SK-N-SH (cell line): ENCODE measurements around the gene PRKN. TPM values are rescaled to one million over a fixed set of nuclear protein-coding genes. Genes with fewer than 3 reads are reported as not detected.

Source experiments
- CTCF ChIA-PET: fragments of 300-600, 350-600 bp; formaldehyde crosslinking; extraction: SDS; loops from one replicate; lab custom pipeline; 2021; lab: Yijun Ruan, JAX
- POLR2A ChIA-PET: fragments of 350-600 bp; sonication (Branson Sonifier 250); formaldehyde crosslinking; extraction: SDS; loops from one replicate; lab custom pipeline; 2020; ENCODE audit warnings: antibody characterized with exemption, inconsistent platforms; lab: Yijun Ruan, JAX
- DNase-seq: peaks from one replicate; pipeline ENCODE4 v3.0.0; 2012
- H2AFZ ChIP-seq: fragments of 200-600 bp; sonication (generic); 2 replicates; pipeline ENCODE4 v1.8.1; 2016; ENCODE audit warnings: antibody characterized with exemption, mild to moderate bottlenecking, low read depth
- H3F3A ChIP-seq: fragments of 200-600 bp; sonication (generic); replicated peaks from 2 replicates; pipeline ENCODE3; 2016; ENCODE audit warnings: antibody characterized with exemption, mild to moderate bottlenecking; ENCODE audit not compliant: insufficient read depth
- H3K27ac ChIP-seq, 2 experiments: fragments of 200-500 bp in 1 of 2; fragments of 200-600 bp in 1 of 2; sonication (Bioruptor generic) in 1 of 2; sonication (generic), shearing (Covaris generic) in 1 of 2; 2 replicates each; pipeline versions ENCODE4 v1.5.1 to v1.6.1; 2014 to 2016; ENCODE audit warnings: low read depth in 2 of 2, inconsistent platforms in 1 of 2, low read length in 1 of 2, mild to moderate bottlenecking in 1 of 2, mixed read lengths in 1 of 2
- H3K27me3 ChIP-seq: fragments of 200-600 bp; sonication (generic), shearing (Covaris generic); 2 replicates; pipeline ENCODE4 v1.6.1; 2016; ENCODE audit warnings: mixed run types; ENCODE audit not compliant: insufficient read depth
- H3K36me3 ChIP-seq, 2 experiments: fragments of 200-500 bp in 1 of 2; fragments of 200-600 bp in 1 of 2; sonication (Bioruptor generic) in 1 of 2; sonication (generic) in 1 of 2; replicated peaks in 1 of 2; 2 replicates each; pipeline versions ENCODE3 to v1.5.1; 2014 to 2016; ENCODE audit warnings: low read length in 1 of 2, mild to moderate bottlenecking in 1 of 2; ENCODE audit not compliant: insufficient read depth in 2 of 2, control insufficient read depth in 1 of 2
- H3K4me1 ChIP-seq, 2 experiments: fragments of 200-500 bp in 1 of 2; fragments of 200-600 bp in 1 of 2; sonication (Bioruptor generic) in 1 of 2; sonication (generic), shearing (Covaris generic) in 1 of 2; 2 replicates each; pipeline versions ENCODE4 v1.5.1 to v1.6.1; 2014 to 2016; ENCODE audit warnings: low read depth in 1 of 2, low read length in 1 of 2, mixed run types in 1 of 2; ENCODE audit not compliant: insufficient read depth in 2 of 2, control insufficient read depth in 1 of 2
- H3K4me2 ChIP-seq: fragments of 200-600 bp; sonication (generic), shearing (Covaris generic); 2 replicates; pipeline ENCODE4 v1.6.1; 2017; ENCODE audit warnings: mixed run types
- H3K4me3 ChIP-seq, 2 experiments: fragments of 200-500 bp in 1 of 2; fragments of 200-600 bp in 1 of 2; sonication (Bioruptor generic) in 1 of 2; sonication (generic), shearing (Covaris generic) in 1 of 2; 2 replicates each; pipeline versions ENCODE4 v1.5.1 to v1.8.1; 2014 to 2016; ENCODE audit warnings: low read depth in 2 of 2, inconsistent platforms in 1 of 2, low read length in 1 of 2, mild to moderate bottlenecking in 1 of 2, mixed read lengths in 1 of 2, moderate library complexity in 1 of 2
- H3K79me2 ChIP-seq: fragments of 200-600 bp; sonication (generic); 2 replicates; pipeline ENCODE4 v1.8.1; 2017; ENCODE audit warnings: mild to moderate bottlenecking; ENCODE audit not compliant: insufficient read depth
- H3K9ac ChIP-seq: fragments of 200-600 bp; sonication (generic); 2 replicates; pipeline ENCODE4 v1.6.1; 2017; ENCODE audit warnings: mixed run types
- H3K9me2 ChIP-seq: fragments of 200-600 bp; sonication (generic); 2 replicates; pipeline ENCODE4 v1.6.1; 2017; ENCODE audit warnings: mixed run types
- H3K9me3 ChIP-seq: fragments of 200-600 bp; sonication (generic); 2 replicates; pipeline ENCODE4 v1.6.1; 2017; ENCODE audit warnings: mixed run types, mild to moderate bottlenecking, moderate library complexity
- H4K20me1 ChIP-seq: fragments of 200-600 bp; sonication (generic); 2 replicates; pipeline ENCODE4 v1.6.1; 2017; ENCODE audit warnings: mild to moderate bottlenecking, mixed run types; ENCODE audit not compliant: insufficient read depth
- CHD2 ChIP-seq: fragments of 150-350 bp; IDR thresholded peaks from 2 replicates; pipeline ENCODE4 v1.6.1; 2018; ENCODE audit warnings: low read length; ENCODE audit not compliant: partially characterized antibody
- EP300 ChIP-seq, 2 experiments: IDR thresholded peaks; 2 replicates each; pipeline versions ENCODE4 v1.4.0 to v1.6.1; 2012; ENCODE audit warnings: borderline replicate concordance in 1 of 2, low read depth in 1 of 2, low read length in 1 of 2
- EZH2phosphoT487 ChIP-seq: fragments of 200-600 bp; sonication (generic); IDR thresholded peaks from 2 replicates; pipeline ENCODE4 v1.6.1; 2017; ENCODE audit warnings: low read depth, mixed run types, mild to moderate bottlenecking, antibody characterized with exemption, moderate library complexity, borderline replicate concordance
- FOSL2 ChIP-seq: IDR thresholded peaks from 2 replicates; pipeline ENCODE4 v1.4.0; 2012; ENCODE audit warnings: low read depth, mild to moderate bottlenecking, moderate library complexity, borderline replicate concordance
- FOXJ3 ChIP-seq: sonication (generic); formaldehyde crosslinking; IDR thresholded peaks from 2 replicates; pipeline ENCODE4 v1.5.1; 2020; ENCODE audit warnings: mild to moderate bottlenecking, missing genetic modification reagents
- FOXM1 ChIP-seq: IDR thresholded peaks from 2 replicates; pipeline ENCODE4 v1.4.0; 2012; ENCODE audit warnings: low read depth, mild to moderate bottlenecking
- GABPA ChIP-seq: IDR thresholded peaks from 2 replicates; pipeline ENCODE4 v1.4.0; 2012; ENCODE audit warnings: low read depth, mild to moderate bottlenecking
- GATA2 ChIP-seq: sonication (generic); formaldehyde crosslinking; IDR thresholded peaks from 2 replicates; pipeline ENCODE4 v1.5.0; 2020; ENCODE audit warnings: mild to moderate bottlenecking, missing genetic modification reagents
- MAX ChIP-seq: IDR thresholded peaks from 2 replicates; pipeline ENCODE4 v1.4.0; 2012; ENCODE audit warnings: low read depth
- MEF2A ChIP-seq: IDR thresholded peaks from 2 replicates; pipeline ENCODE4 v1.4.0; 2012; ENCODE audit warnings: low read depth, borderline replicate concordance
- PBX3 ChIP-seq: IDR thresholded peaks from 2 replicates; pipeline ENCODE4; 2012
- POLR2AphosphoS5 ChIP-seq: IDR thresholded peaks from 2 replicates; pipeline ENCODE4 v1.6.1; 2012; ENCODE audit warnings: low read depth, low read length
- RAD21 ChIP-seq: IDR thresholded peaks from 2 replicates; pipeline ENCODE4 v1.6.1; 2012; ENCODE audit warnings: mild to moderate bottlenecking, low read length
- RCOR1 ChIP-seq: fragments of 150-350 bp; IDR thresholded peaks from 2 replicates; pipeline ENCODE4 v1.6.1; 2017; ENCODE audit warnings: antibody characterized with exemption, low read length
- RFX5 ChIP-seq: IDR thresholded peaks from 2 replicates; pipeline ENCODE4 v1.6.1; 2012; ENCODE audit warnings: mild to moderate bottlenecking, improper control_type of control experiment, low read length
- TCF12 ChIP-seq: IDR thresholded peaks from 2 replicates; pipeline ENCODE4 v1.4.0; 2012
- TEAD4 ChIP-seq: IDR thresholded peaks from 2 replicates; pipeline ENCODE4 v1.4.0; 2012; ENCODE audit warnings: mild to moderate bottlenecking, borderline replicate concordance; ENCODE audit not compliant: insufficient read depth
- WGBS: methylation state at CpG from one replicate; pipeline ENCODE4 v1.1.6; 2017; ENCODE audit warnings: low lambda C conversion rate; 5-methylcytosine and 5-hydroxymethylcytosine counted together
- polyA plus RNA-seq, 3 experiments: library from polyadenylated mRNA; depleted of rRNA; stranded (reverse); fragments of >200 nt; gene quantifications; 2 replicates each; pipeline ENCODE4 v1.2.3, GENCODE V29; 2012
- TF ChIP-seq, protein P1 (sequence below): fragments of 150-350 bp; IDR thresholded peaks from 2 replicates; pipeline ENCODE4 v1.6.1; 2016; ENCODE audit warnings: mild to moderate bottlenecking, low read depth, low read length
- TF ChIP-seq, protein P2 (sequence below): fragments of 150-350 bp; IDR thresholded peaks from 2 replicates; pipeline ENCODE4 v1.6.1; 2017; ENCODE audit warnings: antibody characterized with exemption, low read length, low read depth, borderline replicate concordance
- TF ChIP-seq, protein P3 (sequence below): IDR thresholded peaks from 2 replicates; pipeline ENCODE4 v1.4.0; 2012; ENCODE audit warnings: low read depth, borderline replicate concordance

Gene PRKN
- polyA plus RNA-seq, 1 of the 3 experiments (the other 2 are of a cell fraction), result 0.76 TPM

DNA sequence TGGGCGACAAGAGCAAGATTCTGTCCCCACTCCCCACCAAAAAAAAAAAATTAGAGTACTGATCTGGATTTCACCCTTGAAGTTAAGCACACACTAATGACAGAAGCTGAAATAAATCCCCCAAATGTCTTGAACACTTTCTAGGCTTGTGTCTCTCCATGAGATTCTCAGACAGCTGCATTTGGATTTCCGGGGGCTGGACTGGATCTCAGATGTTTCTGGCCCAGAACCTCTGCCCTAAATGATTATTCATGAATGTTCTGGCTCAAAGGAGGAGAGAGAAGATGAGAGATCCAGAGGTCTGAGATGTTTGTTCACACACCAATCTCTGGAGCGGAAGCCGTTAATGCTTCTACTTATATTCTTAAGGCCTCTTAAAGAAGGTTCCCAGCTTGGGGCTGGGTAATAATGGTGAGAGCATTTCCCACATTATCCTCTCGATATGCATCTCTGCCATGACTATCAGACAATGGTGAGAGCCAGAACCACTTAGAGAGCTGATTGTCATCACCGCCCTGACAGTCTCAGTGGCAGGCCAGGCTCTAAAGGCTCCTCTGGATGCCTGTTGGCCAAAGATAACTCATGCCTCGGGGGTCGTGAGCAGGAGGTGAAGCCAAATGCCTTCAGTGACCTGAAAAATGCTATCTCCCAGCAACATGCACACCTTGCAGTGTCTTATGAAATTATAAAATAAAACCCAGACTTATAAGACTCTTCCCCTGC is 1325.8 kb downstream of the PRKN start:
- DNase-seq, result peak; percentile 48
- H3K9ac ChIP-seq, result no peak overlapping the region
- 48% methylated on average over 8 of the region's 8 CpGs for WGBS
- H3K79me2 ChIP-seq, result no peaks in the 10 kb centered on the region
- H3K9me2 ChIP-seq, result no peaks in the 10 kb centered on the region
- no peaks in the 10 kb centered on the region for H3K9me3 ChIP-seq
- H4K20me1 ChIP-seq, result no peaks in the 10 kb centered on the region
- H3K4me2 ChIP-seq, result no peak overlapping the region
- H3K4me3 ChIP-seq, result no peak overlapping the region
- no peak overlapping the region for H2AFZ ChIP-seq
- peaks cover 0 to 9% of the 10 kb centered on the region in 2 experiments; a peak in 2 of 4 replicates for H3K4me1 ChIP-seq
- TF ChIP-seq, protein P1, sequence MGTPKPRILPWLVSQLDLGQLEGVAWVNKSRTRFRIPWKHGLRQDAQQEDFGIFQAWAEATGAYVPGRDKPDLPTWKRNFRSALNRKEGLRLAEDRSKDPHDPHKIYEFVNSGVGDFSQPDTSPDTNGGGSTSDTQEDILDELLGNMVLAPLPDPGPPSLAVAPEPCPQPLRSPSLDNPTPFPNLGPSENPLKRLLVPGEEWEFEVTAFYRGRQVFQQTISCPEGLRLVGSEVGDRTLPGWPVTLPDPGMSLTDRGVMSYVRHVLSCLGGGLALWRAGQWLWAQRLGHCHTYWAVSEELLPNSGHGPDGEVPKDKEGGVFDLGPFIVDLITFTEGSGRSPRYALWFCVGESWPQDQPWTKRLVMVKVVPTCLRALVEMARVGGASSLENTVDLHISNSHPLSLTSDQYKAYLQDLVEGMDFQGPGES, result no peak
- no peak for TF ChIP-seq MEF2A
- no peak for TF ChIP-seq EZH2phosphoT487
- TF ChIP-seq FOXM1, result no peak
- TF ChIP-seq EP300 (IDR thresholded peaks at IDR 0.05; ENCODE audit: borderline replicate concordance in 1 of 2, low read depth in 1 of 2, low read length in 1 of 2), result peak in 1 of 2 experiments; percentile 76; a peak in 1 of 4 replicates
- TF ChIP-seq RFX5, result no peak
- TF ChIP-seq RAD21, result no peak
- TF ChIP-seq GABPA, result no peak
- TF ChIP-seq FOSL2, result no peak
- peak; percentile 28 for TF ChIP-seq CHD2
- no peak for TF ChIP-seq POLR2AphosphoS5
- TF ChIP-seq, protein P2, sequence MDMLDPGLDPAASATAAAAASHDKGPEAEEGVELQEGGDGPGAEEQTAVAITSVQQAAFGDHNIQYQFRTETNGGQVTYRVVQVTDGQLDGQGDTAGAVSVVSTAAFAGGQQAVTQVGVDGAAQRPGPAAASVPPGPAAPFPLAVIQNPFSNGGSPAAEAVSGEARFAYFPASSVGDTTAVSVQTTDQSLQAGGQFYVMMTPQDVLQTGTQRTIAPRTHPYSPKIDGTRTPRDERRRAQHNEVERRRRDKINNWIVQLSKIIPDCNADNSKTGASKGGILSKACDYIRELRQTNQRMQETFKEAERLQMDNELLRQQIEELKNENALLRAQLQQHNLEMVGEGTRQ, result no peak
- no peak for TF ChIP-seq MAX
- TF ChIP-seq, protein P3, sequence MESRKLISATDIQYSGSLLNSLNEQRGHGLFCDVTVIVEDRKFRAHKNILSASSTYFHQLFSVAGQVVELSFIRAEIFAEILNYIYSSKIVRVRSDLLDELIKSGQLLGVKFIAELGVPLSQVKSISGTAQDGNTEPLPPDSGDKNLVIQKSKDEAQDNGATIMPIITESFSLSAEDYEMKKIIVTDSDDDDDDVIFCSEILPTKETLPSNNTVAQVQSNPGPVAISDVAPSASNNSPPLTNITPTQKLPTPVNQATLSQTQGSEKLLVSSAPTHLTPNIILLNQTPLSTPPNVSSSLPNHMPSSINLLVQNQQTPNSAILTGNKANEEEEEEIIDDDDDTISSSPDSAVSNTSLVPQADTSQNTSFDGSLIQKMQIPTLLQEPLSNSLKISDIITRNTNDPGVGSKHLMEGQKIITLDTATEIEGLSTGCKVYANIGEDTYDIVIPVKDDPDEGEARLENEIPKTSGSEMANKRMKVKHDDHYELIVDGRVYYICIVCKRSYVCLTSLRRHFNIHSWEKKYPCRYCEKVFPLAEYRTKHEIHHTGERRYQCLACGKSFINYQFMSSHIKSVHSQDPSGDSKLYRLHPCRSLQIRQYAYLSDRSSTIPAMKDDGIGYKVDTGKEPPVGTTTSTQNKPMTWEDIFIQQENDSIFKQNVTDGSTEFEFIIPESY, result no peak
- no peak for TF ChIP-seq PBX3
- no peak for TF ChIP-seq TCF12
- peak; percentile 95 for TF ChIP-seq RCOR1
- TF ChIP-seq FOXJ3 (CRISPR knock-in tag), result peak; percentile 57; the same call in 1 of the 2 replicates
- TF ChIP-seq TEAD4, result no peak
- peak; percentile 96 for TF ChIP-seq GATA2 (CRISPR knock-in tag)
- ChIA-PET CTCF (interaction anchor here (0.8 to 5.6 kb wide), 4 partner anchors 8 to 521 kb away, joined by 3 to 36 read pairs (median 4); no protein-coding TSS in a partner anchor), POLR2A (no interaction called here)
- no peaks in the 10 kb centered on the region for H3K27me3 ChIP-seq
- no peaks in the 10 kb centered on the region for H3K36me3 ChIP-seq
- H3K27ac ChIP-seq, result no peak overlapping the region
- H3F3A ChIP-seq, result peaks cover 5% of the 10 kb centered on the region
